ENCODE data around the gene SCN2B.

SCN2B gene

GRCh38 chr11:118152552-118153471 is 23.6 kb downstream of the SCN2B start, which contains the start of gene SCN4B:
Gene SCN4B (minus strand): TSS chr11:118152823. CDS start chr11:118152673, 150 bp downstream.
- peak; percentile 45 for DNase-seq (ENCODE audit: low spot score)

- DNase-seq (ENCODE audit: low spot score): no peak
Measured at GRCh38 chr11:118152020-118152551, 24.4 kb downstream of the SCN2B start.

- no peak for DNase-seq (ENCODE audit: low spot score)
Measured at GRCh38 chr11:118151431-118151830, 25.0 kb downstream of the SCN2B start.

GRCh38 chr11:118149493-118149892 is 26.9 kb downstream of the SCN2B start:
- DNase-seq (ENCODE audit: low spot score): no peak

- DNase-seq (ENCODE audit: low spot score): no peak
Measured at GRCh38 chr11:118148856-118149255, 27.6 kb downstream of the SCN2B start.

- no peak for DNase-seq (ENCODE audit: low spot score)
Measured at GRCh38 chr11:118148240-118148639, 28.2 kb downstream of the SCN2B start.

GRCh38 chr11:118147502-118147901 is 28.9 kb downstream of the SCN2B start:
- no peak for DNase-seq (ENCODE audit: low spot score)

- no peak for DNase-seq (ENCODE audit: low spot score)
Measured at GRCh38 chr11:118146554-118146953, 29.9 kb downstream of the SCN2B start.

GRCh38 chr11:118145285-118146227 is 30.9 kb downstream of the SCN2B start:
- peak; percentile 71 for DNase-seq (ENCODE audit: low spot score)

GRCh38 chr11:118144301-118145268 is 31.9 kb downstream of the SCN2B start:
- DNase-seq (ENCODE audit: low spot score): no peak

- no peak for DNase-seq (ENCODE audit: low spot score)
Measured at GRCh38 chr11:118143661-118144185, 32.7 kb downstream of the SCN2B start.

GRCh38 chr11:118142809-118143208 is 33.6 kb downstream of the SCN2B start:
- DNase-seq (ENCODE audit: low spot score): peak; percentile 26

GRCh38 chr11:118142081-118142480 is 34.4 kb downstream of the SCN2B start:
- DNase-seq (ENCODE audit: low spot score): no peak

GRCh38 chr11:118139578-118139977 is 36.9 kb downstream of the SCN2B start:
- no peak for DNase-seq (ENCODE audit: low spot score)

- DNase-seq (ENCODE audit: low spot score): no peak
Measured at GRCh38 chr11:118138839-118139420, 37.5 kb downstream of the SCN2B start.

GRCh38 chr11:118136801-118137200 is 39.6 kb downstream of the SCN2B start:
- DNase-seq (ENCODE audit: low spot score): no peak

- no peak for DNase-seq (ENCODE audit: low spot score)
Measured at GRCh38 chr11:118136341-118136740, 40.1 kb downstream of the SCN2B start.

- DNase-seq (ENCODE audit: low spot score): no peak
Measured at GRCh38 chr11:118135796-118136165, 40.7 kb downstream of the SCN2B start.

GRCh38 chr11:118135051-118135795 is 41.2 kb downstream of the SCN2B start:
- DNase-seq (ENCODE audit: low spot score): no peak

- DNase-seq (ENCODE audit: low spot score): no peak
Measured at GRCh38 chr11:118133816-118134215, 42.6 kb downstream of the SCN2B start.

Measured in globus pallidus (tissue), 1 donor.